ENCODE measurements around the gene SFTPD. TPM values are rescaled to one million over a fixed set of nuclear protein-coding genes. Genes with fewer than 3 reads are reported as not detected.
A peak's percentile ranks its signal among the peaks of the same experiment; 100 is the strongest.

SFTPD gene
- total RNA-seq, 2 donors from 2014 or later = not detected

GRCh38 chr10:79941146-79941545 lies 7.8 kb downstream of the SFTPD start:
- no peak overlapping the region for H3K4me3 Mint-ChIP-seq
- DNase-seq (no peak), ATAC-seq (no peak)
- no peaks in the 10 kb centered on the region for H3K9me3 ChIP-seq (ENCODE audit: control insufficient read depth, low read length, poor library complexity, severe bottlenecking)
- H3K27me3 Mint-ChIP-seq = peaks cover 58% of the 10 kb centered on the region
- H3K36me3 Mint-ChIP-seq (ENCODE audit: low read depth) = no peaks in the 10 kb centered on the region
- H3K4me1 Mint-ChIP-seq = peaks cover 8% of the 10 kb centered on the region
- no peak overlapping the region for H3K27ac Mint-ChIP-seq

DNA sequence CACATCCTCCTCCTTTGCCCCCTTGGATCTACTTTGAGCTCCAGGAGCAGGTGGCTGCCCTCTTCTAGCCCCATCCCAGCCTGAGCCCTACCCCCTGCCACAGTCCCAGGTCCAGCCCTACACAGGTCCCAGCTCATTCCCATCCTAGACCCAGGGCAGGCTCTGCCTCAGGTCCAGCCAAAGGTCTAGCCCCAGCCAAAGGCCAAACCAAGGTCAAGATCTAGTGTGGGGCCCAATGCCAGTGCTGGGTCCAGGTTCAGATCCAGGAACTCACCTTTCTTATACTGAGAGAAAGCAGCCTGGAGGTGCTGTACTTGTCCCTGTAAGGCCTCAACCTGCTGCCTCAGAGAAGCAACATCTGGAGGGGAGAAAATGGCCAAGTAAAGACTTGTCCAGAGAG lies 8.5 kb downstream of the SFTPD start:
- no peaks in the 10 kb centered on the region for H3K36me3 Mint-ChIP-seq (ENCODE audit: low read depth)
- DNase-seq (no peak), ATAC-seq (no peak)
- H3K4me3 Mint-ChIP-seq = no peak overlapping the region
- H3K27ac Mint-ChIP-seq = no peak overlapping the region
- H3K9me3 ChIP-seq (ENCODE audit: control insufficient read depth, low read length, poor library complexity, severe bottlenecking) = no peaks in the 10 kb centered on the region
- peaks cover 8% of the 10 kb centered on the region for H3K4me1 Mint-ChIP-seq
- H3K27me3 Mint-ChIP-seq = peaks cover 59% of the 10 kb centered on the region

DNA sequence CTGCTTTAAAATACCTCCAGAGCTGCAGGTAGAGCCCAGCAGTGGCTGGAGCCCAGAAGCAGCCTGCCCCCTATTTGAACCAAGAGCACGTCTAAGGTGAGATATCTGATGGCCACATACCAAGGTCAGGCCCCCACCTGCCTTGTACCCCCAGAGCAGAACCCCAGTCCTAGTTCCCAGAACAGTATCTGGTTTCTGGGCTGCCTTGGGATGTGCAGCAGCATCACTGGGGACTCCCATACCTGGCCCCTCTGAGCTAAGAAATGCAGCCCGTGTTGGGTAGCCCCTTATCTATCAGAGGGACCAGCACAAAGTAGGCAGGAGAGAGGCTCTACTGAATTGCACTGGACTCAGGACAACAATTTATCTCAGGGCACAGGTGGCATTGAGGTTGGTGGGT lies 8.9 kb downstream of the SFTPD start:
- peaks cover 8% of the 10 kb centered on the region for H3K4me1 Mint-ChIP-seq
- H3K9me3 ChIP-seq (ENCODE audit: control insufficient read depth, low read length, poor library complexity, severe bottlenecking) = no peaks in the 10 kb centered on the region
- DNase-seq (no peak), ATAC-seq (no peak)
- H3K36me3 Mint-ChIP-seq (ENCODE audit: low read depth) = no peaks in the 10 kb centered on the region
- H3K4me3 Mint-ChIP-seq = no peak overlapping the region
- peaks cover 63% of the 10 kb centered on the region for H3K27me3 Mint-ChIP-seq
- no peak overlapping the region for H3K27ac Mint-ChIP-seq

GRCh38 chr10:79938728-79939406 lies 10.0 kb downstream of the SFTPD start:
- Mint-ChIP-seq H3K27ac (no peak overlapping the region), H3K4me1 (peaks cover 8% of the 10 kb centered on the region), H3K27me3 (peaks cover 60% of the 10 kb centered on the region), H3K4me3 (peak overlapping the region; percentile 19), H3K36me3 (ENCODE audit: low read depth) (no peaks in the 10 kb centered on the region)
- DNase-seq (no peak), ATAC-seq (peak; percentile 77)
- H3K9me3 ChIP-seq (ENCODE audit: control insufficient read depth, low read length, poor library complexity, severe bottlenecking) = no peaks in the 10 kb centered on the region

GRCh38 chr10:79937701-79938151 lies 11.2 kb downstream of the SFTPD start:
- Mint-ChIP-seq H3K27me3 (peaks cover 58% of the 10 kb centered on the region), H3K27ac (no peak overlapping the region), H3K4me1 (peaks cover 8% of the 10 kb centered on the region), H3K4me3 (no peak overlapping the region), H3K36me3 (ENCODE audit: low read depth) (no peaks in the 10 kb centered on the region)
- H3K9me3 ChIP-seq (ENCODE audit: control insufficient read depth, low read length, poor library complexity, severe bottlenecking) = no peaks in the 10 kb centered on the region
- ATAC-seq (no peak), DNase-seq (no peak)

DNA sequence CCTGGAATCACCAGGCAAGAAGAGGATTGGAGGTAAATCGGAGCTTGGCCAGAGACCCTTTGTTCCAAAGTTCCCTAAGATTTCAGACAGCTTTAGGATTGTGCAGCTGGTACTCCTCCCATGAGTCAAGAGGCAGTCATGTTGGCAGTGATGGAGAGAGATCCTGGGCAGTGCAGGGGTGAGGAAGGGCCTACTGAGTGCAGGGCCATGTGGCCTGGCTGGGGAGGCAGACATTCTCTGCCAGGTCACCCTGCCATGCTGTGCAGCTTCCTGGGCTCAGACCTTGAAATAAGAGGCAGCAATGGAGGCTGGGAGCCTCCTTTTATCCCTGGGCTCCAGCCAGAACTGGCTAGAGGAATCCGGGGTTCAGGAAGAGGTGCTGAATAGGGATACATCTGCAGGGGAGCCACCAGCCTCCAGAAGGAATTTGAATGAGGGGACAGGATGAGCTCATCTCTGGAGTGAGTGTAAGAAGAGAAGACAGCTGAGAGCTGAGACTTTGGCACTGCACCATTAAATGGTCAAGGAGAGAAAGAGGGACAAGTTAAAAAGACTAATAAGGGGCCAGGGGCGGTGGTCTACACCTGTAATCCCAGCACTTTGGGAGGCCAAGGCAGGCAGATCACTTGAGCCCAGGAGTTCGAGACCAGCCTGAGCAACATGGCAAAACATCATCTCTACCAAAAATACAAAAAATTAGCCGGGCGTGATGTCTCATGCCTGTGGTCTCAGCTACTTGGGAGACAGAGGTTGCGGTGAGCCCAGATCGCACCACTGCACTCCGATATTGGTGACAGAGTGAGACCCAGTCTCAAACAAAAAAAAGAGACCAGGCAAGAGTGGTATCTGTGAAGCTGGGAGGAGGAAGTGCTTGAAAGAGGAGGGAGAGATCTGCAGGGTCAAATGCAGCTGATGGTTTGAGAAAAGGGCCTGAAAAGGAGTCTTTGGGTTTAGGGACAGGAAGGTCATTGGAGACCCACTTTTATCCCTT lies 12.0 kb downstream of the SFTPD start:
- peak; percentile 22 for ATAC-seq
- H3K4me1 Mint-ChIP-seq = peaks cover 8% of the 10 kb centered on the region
- H3K27ac Mint-ChIP-seq = no peak overlapping the region
- no peaks in the 10 kb centered on the region for H3K36me3 Mint-ChIP-seq (ENCODE audit: low read depth)
- H3K27me3 Mint-ChIP-seq = peaks cover 62% of the 10 kb centered on the region
- DNase-seq = no peak
- no peaks in the 10 kb centered on the region for H3K9me3 ChIP-seq (ENCODE audit: control insufficient read depth, low read length, poor library complexity, severe bottlenecking)
- H3K4me3 Mint-ChIP-seq = peak overlapping the region; percentile 19

GRCh38 chr10:79933961-79934360 lies 14.9 kb downstream of the SFTPD start:
- Mint-ChIP-seq H3K27ac (no peak overlapping the region), H3K4me1 (peaks cover 11% of the 10 kb centered on the region), H3K4me3 (no peak overlapping the region), H3K36me3 (ENCODE audit: low read depth) (no peaks in the 10 kb centered on the region), H3K27me3 (peaks cover 69% of the 10 kb centered on the region)
- ATAC-seq (no peak), DNase-seq (no peak)
- no peaks in the 10 kb centered on the region for H3K9me3 ChIP-seq (ENCODE audit: control insufficient read depth, low read length, poor library complexity, severe bottlenecking)

DNA sequence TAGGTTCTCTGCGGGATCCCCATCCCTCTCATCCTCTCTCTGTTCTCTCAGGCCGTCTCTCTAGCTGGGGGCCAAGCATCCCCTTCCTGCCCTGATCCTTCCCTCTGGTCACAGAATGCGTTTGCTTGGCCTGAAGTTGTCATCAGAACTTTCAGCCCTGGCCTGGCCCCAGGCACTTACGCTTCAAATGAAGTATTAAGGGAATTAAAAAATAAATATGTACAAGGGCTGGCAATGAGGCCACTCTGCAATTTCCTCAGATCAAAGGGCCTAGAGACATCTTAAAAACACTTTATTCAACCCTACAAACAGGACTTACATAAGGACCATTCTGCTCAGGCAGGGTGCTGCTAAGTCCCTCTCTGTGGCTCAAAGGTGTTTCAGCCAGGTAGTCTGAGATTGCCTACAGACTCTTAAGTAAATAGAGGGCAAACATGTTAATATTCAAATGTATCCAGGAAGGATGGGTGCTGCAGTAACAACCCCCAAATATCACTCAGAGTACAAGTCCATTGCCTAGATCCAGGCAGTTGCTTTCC lies 16.0 kb downstream of the SFTPD start:
- ATAC-seq = no peak
- peaks cover 6% of the 10 kb centered on the region for H3K4me1 Mint-ChIP-seq
- H3K36me3 Mint-ChIP-seq (ENCODE audit: low read depth) = no peaks in the 10 kb centered on the region
- no peaks in the 10 kb centered on the region for H3K9me3 ChIP-seq (ENCODE audit: control insufficient read depth, low read length, poor library complexity, severe bottlenecking)
- peaks cover 62% of the 10 kb centered on the region for H3K27me3 Mint-ChIP-seq
- no peak overlapping the region for H3K27ac Mint-ChIP-seq
- no peak for DNase-seq
- H3K4me3 Mint-ChIP-seq = no peak overlapping the region

DNA sequence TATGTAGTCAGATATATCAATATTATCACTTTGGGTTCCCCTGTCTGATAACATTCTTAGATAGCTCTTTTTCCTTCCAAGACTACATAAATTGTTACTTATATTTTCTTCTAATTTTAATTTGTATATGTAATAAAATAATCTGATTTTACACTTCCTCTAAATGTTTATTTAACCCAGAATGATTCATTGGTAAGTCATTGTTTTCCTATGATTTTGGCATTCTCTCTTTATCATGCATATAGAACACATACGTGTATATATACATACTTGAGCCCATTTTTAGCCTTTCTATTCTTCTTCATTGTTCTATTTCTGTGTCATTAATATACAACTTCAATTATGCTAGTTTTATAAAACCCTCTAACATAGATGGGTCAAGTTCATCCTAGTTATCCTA lies 16.6 kb downstream of the SFTPD start:
- Mint-ChIP-seq H3K27ac (no peak overlapping the region), H3K4me3 (no peak overlapping the region), H3K36me3 (ENCODE audit: low read depth) (no peaks in the 10 kb centered on the region), H3K27me3 (peaks cover 57% of the 10 kb centered on the region), H3K4me1 (peaks cover 6% of the 10 kb centered on the region)
- no peak for ATAC-seq
- no peaks in the 10 kb centered on the region for H3K9me3 ChIP-seq (ENCODE audit: control insufficient read depth, low read length, poor library complexity, severe bottlenecking)
- DNase-seq = no peak

GRCh38 chr10:79930751-79931150 lies 18.2 kb downstream of the SFTPD start:
- Mint-ChIP-seq H3K36me3 (ENCODE audit: low read depth) (no peaks in the 10 kb centered on the region), H3K4me1 (peaks cover 6% of the 10 kb centered on the region), H3K27ac (peak overlapping the region; percentile 24), H3K4me3 (no peak overlapping the region), H3K27me3 (peaks cover 45% of the 10 kb centered on the region)
- H3K9me3 ChIP-seq (ENCODE audit: control insufficient read depth, low read length, poor library complexity, severe bottlenecking) = no peaks in the 10 kb centered on the region
- ATAC-seq = no peak
- DNase-seq = no peak

- ATAC-seq = no peak
Measured at GRCh38 chr10:79930267-79930666, 18.6 kb downstream of the SFTPD start.

DNA sequence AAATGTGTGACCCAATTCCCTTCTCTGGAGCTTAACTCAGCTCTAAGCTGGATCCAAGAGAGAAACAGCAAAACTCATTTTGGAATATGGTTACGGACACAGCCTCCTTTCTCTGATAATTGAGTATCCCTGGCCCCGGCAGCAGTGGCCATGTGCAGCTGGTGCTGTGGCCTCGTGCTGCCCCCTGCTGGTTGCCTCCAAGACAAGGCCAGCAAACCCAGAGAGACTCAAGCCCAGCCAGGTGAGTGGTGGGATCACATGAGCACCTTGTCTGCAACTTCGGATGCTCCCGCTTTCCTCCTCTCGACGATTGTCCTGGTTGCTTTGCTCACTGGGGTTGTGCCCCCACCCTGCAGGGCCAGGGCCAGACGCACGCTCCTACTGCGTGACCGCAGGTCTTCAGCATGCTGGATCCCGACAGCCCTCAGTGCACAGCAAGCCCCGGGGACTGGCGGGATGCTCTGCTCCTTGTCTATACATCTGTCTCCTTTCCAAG lies 19.4 kb downstream of the SFTPD start:
- ATAC-seq = peak; percentile 82
- DNase-seq = peak; percentile 56 to 68 (median 62)
- H3K27ac Mint-ChIP-seq = no peak overlapping the region
- peaks cover 40% of the 10 kb centered on the region for H3K27me3 Mint-ChIP-seq
- peaks cover 9% of the 10 kb centered on the region for H3K4me1 Mint-ChIP-seq
- no peaks in the 10 kb centered on the region for H3K9me3 ChIP-seq (ENCODE audit: control insufficient read depth, low read length, poor library complexity, severe bottlenecking)
- H3K4me3 Mint-ChIP-seq = no peak overlapping the region
- H3K36me3 Mint-ChIP-seq (ENCODE audit: low read depth) = no peaks in the 10 kb centered on the region

More at GRCh38 chr10:79930267-79930666, 18.6 kb downstream of the SFTPD start:
- H3K36me3 Mint-ChIP-seq (ENCODE audit: low read depth) = no peaks in the 10 kb centered on the region
- peak overlapping the region; percentile 24 for H3K27ac Mint-ChIP-seq
- no peak for DNase-seq
- H3K4me1 Mint-ChIP-seq = peaks cover 6% of the 10 kb centered on the region
- H3K4me3 Mint-ChIP-seq = no peak overlapping the region
- peaks cover 42% of the 10 kb centered on the region for H3K27me3 Mint-ChIP-seq
- no peaks in the 10 kb centered on the region for H3K9me3 ChIP-seq (ENCODE audit: control insufficient read depth, low read length, poor library complexity, severe bottlenecking)

GRCh38 chr10:79928028-79928583 lies 20.8 kb downstream of the SFTPD start:
- Mint-ChIP-seq H3K27ac (no peak overlapping the region), H3K4me1 (peaks cover 9% of the 10 kb centered on the region), H3K27me3 (peaks cover 32% of the 10 kb centered on the region), H3K36me3 (ENCODE audit: low read depth) (no peaks in the 10 kb centered on the region), H3K4me3 (no peak overlapping the region)
- H3K9me3 ChIP-seq (ENCODE audit: control insufficient read depth, low read length, poor library complexity, severe bottlenecking) = no peaks in the 10 kb centered on the region
- DNase-seq (no peak), ATAC-seq (no peak)

All from T-helper 17 cell (primary cell).